HEK293 (cell line): ENCODE results near the gene LMBR1.

Source experiments
- KLF1 ChIP-seq: fragments of 450-650 bp; formaldehyde crosslinking; IDR thresholded peaks from 2 replicates; pipeline ENCODE4 v1.5.1; 2016; ENCODE audit warnings: missing biosample characterization, missing genetic modification characterization
- YY1 ChIP-seq: fragments of 450-650 bp; formaldehyde crosslinking; IDR thresholded peaks from 2 replicates; pipeline ENCODE4 v1.5.1; 2018; ENCODE audit warnings: missing biosample characterization, missing genetic modification characterization
- ZBTB17 ChIP-seq: fragments of 450-650 bp; formaldehyde crosslinking; IDR thresholded peaks from 2 replicates; pipeline ENCODE4 v1.5.1; 2016; ENCODE audit warnings: missing biosample characterization, missing genetic modification characterization
- ZFP3 ChIP-seq: fragments of 450-650 bp; formaldehyde crosslinking; IDR thresholded peaks from 2 replicates; pipeline ENCODE4 v1.5.1; 2016; ENCODE audit warnings: low read depth, missing biosample characterization, missing genetic modification characterization
- ZNF610 ChIP-seq: fragments of 450-650 bp; formaldehyde crosslinking; IDR thresholded peaks from 2 replicates; pipeline ENCODE4 v1.5.1; 2016; ENCODE audit warnings: missing biosample characterization, missing genetic modification characterization, borderline replicate concordance
- ZNF785 ChIP-seq: fragments of 450-650 bp; formaldehyde crosslinking; IDR thresholded peaks from 2 replicates; pipeline ENCODE4 v1.5.1; 2016; ENCODE audit warnings: missing biosample characterization, missing genetic modification characterization
- TF ChIP-seq, protein P1 (sequence below): fragments of 450-650 bp; IDR thresholded peaks from 2 replicates; pipeline ENCODE4 v1.5.1; 2018; ENCODE audit warnings: missing biosample characterization, missing genetic modification characterization
- TF ChIP-seq, protein P2 (sequence below): fragments of 450-650 bp; formaldehyde crosslinking; IDR thresholded peaks from 2 replicates; pipeline ENCODE4 v1.5.1; 2016; ENCODE audit warnings: missing biosample characterization, missing genetic modification characterization
- TF ChIP-seq, protein P3 (sequence below): fragments of 450-650 bp; formaldehyde crosslinking; IDR thresholded peaks from 2 replicates; pipeline ENCODE4 v1.5.1; 2016; ENCODE audit warnings: missing biosample characterization, missing genetic modification characterization
- TF ChIP-seq, protein P4 (sequence below): fragments of 450-650 bp; formaldehyde crosslinking; IDR thresholded peaks from 2 replicates; pipeline ENCODE4 v1.5.1; 2016; ENCODE audit warnings: missing biosample characterization, missing genetic modification characterization

DNA sequence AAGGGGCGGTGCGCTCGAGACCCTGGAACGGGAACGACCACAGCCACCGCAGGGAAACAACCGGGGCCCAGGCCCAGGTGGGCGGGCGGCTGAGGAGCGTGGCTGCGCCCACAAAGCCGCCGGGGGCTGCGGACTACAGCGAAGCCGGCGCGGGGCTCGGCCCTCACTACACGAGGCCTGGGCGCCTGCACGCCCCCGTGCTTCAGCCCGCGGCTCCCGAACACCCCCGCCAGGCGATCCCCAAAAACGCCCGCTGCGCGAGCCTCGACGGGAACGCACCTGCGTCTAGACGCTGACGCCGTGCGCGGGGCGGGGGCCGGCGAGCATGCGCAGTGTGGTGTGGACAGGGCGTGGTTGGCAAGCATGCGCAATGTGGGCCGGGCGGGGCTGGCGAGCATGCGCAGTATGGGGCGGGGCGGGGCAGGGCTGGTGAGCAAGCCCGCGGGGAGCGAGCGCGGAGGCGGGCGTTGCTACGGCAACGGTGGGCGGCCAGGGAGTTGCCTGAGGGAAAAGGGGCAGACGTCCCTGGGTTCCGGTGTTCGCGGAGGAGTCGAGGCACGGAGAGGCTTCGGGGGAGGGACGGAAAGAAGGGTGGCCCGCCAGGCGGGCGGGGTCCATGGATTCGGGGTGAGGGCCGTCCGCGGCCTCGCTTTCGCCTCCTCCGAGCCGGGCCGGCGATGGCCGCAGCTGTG is 252.6 kb downstream of the LMBR1 start, which contains the start of gene RNF32:
- no peak; the same call in 1 of the 2 replicates for TF ChIP-seq ZBTB17 (tag by site-specific recombination)
- TF ChIP-seq ZNF785 (tag by site-specific recombination): no peak
- peak; percentile 78 for TF ChIP-seq KLF1 (tag by site-specific recombination)
- TF ChIP-seq, protein P1, sequence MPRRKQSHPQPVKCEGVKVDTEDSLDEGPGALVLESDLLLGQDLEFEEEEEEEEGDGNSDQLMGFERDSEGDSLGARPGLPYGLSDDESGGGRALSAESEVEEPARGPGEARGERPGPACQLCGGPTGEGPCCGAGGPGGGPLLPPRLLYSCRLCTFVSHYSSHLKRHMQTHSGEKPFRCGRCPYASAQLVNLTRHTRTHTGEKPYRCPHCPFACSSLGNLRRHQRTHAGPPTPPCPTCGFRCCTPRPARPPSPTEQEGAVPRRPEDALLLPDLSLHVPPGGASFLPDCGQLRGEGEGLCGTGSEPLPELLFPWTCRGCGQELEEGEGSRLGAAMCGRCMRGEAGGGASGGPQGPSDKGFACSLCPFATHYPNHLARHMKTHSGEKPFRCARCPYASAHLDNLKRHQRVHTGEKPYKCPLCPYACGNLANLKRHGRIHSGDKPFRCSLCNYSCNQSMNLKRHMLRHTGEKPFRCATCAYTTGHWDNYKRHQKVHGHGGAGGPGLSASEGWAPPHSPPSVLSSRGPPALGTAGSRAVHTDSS: no peak
- TF ChIP-seq ZFP3 (tag by site-specific recombination): peak; percentile 98
- TF ChIP-seq, protein P2, sequence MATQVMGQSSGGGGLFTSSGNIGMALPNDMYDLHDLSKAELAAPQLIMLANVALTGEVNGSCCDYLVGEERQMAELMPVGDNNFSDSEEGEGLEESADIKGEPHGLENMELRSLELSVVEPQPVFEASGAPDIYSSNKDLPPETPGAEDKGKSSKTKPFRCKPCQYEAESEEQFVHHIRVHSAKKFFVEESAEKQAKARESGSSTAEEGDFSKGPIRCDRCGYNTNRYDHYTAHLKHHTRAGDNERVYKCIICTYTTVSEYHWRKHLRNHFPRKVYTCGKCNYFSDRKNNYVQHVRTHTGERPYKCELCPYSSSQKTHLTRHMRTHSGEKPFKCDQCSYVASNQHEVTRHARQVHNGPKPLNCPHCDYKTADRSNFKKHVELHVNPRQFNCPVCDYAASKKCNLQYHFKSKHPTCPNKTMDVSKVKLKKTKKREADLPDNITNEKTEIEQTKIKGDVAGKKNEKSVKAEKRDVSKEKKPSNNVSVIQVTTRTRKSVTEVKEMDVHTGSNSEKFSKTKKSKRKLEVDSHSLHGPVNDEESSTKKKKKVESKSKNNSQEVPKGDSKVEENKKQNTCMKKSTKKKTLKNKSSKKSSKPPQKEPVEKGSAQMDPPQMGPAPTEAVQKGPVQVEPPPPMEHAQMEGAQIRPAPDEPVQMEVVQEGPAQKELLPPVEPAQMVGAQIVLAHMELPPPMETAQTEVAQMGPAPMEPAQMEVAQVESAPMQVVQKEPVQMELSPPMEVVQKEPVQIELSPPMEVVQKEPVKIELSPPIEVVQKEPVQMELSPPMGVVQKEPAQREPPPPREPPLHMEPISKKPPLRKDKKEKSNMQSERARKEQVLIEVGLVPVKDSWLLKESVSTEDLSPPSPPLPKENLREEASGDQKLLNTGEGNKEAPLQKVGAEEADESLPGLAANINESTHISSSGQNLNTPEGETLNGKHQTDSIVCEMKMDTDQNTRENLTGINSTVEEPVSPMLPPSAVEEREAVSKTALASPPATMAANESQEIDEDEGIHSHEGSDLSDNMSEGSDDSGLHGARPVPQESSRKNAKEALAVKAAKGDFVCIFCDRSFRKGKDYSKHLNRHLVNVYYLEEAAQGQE (tag by site-specific recombination): no peak
- TF ChIP-seq, protein P3, sequence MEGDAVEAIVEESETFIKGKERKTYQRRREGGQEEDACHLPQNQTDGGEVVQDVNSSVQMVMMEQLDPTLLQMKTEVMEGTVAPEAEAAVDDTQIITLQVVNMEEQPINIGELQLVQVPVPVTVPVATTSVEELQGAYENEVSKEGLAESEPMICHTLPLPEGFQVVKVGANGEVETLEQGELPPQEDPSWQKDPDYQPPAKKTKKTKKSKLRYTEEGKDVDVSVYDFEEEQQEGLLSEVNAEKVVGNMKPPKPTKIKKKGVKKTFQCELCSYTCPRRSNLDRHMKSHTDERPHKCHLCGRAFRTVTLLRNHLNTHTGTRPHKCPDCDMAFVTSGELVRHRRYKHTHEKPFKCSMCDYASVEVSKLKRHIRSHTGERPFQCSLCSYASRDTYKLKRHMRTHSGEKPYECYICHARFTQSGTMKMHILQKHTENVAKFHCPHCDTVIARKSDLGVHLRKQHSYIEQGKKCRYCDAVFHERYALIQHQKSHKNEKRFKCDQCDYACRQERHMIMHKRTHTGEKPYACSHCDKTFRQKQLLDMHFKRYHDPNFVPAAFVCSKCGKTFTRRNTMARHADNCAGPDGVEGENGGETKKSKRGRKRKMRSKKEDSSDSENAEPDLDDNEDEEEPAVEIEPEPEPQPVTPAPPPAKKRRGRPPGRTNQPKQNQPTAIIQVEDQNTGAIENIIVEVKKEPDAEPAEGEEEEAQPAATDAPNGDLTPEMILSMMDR: no peak
- no peak for TF ChIP-seq ZNF610 (tag by site-specific recombination)
- peak; percentile 76; the same call in 1 of the 2 replicates for TF ChIP-seq YY1 (tag by site-specific recombination)
- TF ChIP-seq, protein P4, sequence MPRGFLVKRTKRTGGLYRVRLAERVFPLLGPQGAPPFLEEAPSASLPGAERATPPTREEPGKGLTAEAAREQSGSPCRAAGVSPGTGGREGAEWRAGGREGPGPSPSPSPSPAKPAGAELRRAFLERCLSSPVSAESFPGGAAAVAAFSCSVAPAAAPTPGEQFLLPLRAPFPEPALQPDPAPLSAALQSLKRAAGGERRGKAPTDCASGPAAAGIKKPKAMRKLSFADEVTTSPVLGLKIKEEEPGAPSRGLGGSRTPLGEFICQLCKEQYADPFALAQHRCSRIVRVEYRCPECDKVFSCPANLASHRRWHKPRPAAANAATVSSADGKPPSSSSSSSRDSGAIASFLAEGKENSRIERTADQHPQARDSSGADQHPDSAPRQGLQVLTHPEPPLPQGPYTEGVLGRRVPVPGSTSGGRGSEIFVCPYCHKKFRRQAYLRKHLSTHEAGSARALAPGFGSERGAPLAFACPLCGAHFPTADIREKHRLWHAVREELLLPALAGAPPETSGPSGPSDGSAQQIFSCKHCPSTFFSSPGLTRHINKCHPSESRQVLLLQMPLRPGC (tag by site-specific recombination): no peak
